ENCODE results near the gene PTCSC3.

DNA sequence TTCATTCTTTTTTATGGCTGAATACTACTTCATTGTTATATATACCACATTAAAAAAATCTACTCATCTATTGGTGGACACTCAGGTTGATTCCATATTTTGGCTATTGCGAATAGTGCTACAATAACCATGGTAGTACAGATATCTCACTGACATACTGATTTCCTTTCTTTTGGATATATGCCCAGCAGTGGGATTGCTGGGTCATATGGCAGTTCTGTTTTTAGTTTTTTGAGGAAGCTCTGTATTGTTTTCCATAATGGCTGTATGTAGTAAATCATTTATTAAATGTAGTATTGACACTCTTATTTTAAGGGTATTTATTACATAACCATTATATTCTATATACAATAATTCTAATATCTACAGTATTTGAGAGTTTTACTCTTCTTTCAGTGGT is 43.7 kb downstream of the PTCSC3 start:
- TF ChIP-seq, protein P1, sequence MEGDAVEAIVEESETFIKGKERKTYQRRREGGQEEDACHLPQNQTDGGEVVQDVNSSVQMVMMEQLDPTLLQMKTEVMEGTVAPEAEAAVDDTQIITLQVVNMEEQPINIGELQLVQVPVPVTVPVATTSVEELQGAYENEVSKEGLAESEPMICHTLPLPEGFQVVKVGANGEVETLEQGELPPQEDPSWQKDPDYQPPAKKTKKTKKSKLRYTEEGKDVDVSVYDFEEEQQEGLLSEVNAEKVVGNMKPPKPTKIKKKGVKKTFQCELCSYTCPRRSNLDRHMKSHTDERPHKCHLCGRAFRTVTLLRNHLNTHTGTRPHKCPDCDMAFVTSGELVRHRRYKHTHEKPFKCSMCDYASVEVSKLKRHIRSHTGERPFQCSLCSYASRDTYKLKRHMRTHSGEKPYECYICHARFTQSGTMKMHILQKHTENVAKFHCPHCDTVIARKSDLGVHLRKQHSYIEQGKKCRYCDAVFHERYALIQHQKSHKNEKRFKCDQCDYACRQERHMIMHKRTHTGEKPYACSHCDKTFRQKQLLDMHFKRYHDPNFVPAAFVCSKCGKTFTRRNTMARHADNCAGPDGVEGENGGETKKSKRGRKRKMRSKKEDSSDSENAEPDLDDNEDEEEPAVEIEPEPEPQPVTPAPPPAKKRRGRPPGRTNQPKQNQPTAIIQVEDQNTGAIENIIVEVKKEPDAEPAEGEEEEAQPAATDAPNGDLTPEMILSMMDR (conservative IDR thresholded peaks at IDR 0.05 in 1 of 2, IDR thresholded peaks at IDR 0.05 in 1 of 2; ENCODE audit: extremely low read depth in 1 of 2, insufficient read depth in 1 of 2, low read depth in 1 of 2, low read length in 2 of 2), result no peak
- TF ChIP-seq EZH2 (IDR thresholded peaks at IDR 0.05; ENCODE audit: borderline replicate concordance, low read length), result no peak

All from mammary epithelial cell (primary cell).